COR-L47 (cell line): ENCODE results near the gene CPVL.

Source experiments
- DNase-seq: peaks from one replicate; lab custom pipeline; 2025; lab: John Stamatoyannopoulos, UW

Gene CPVL

GRCh38 chr7:28973591-28973990, 172.7 kb downstream of the CPVL start:
- no peak for DNase-seq

GRCh38 chr7:28964056-28964455, 182.3 kb downstream of the CPVL start:
- DNase-seq, result no peak

GRCh38 chr7:28961972-28962371, 184.4 kb downstream of the CPVL start:
- no peak for DNase-seq

- no peak for DNase-seq
Measured at GRCh38 chr7:28960071-28960840, 186.1 kb downstream of the CPVL start.

GRCh38 chr7:28958980-28959347, 187.4 kb downstream of the CPVL start:
- no peak for DNase-seq

- peak; percentile 40 for DNase-seq
Measured at GRCh38 chr7:28958235-28958979, 187.9 kb downstream of the CPVL start, which contains the start of gene TRIL. Gene TRIL, minus strand, starts transcription at chr7:28958330. Its CDS starts 284 bp downstream, at chr7:28958046.

- DNase-seq, result no peak
Measured at GRCh38 chr7:28957751-28958234, 188.5 kb downstream of the CPVL start.

- peak; percentile 77 for DNase-seq
Measured at GRCh38 chr7:28957064-28957750, 189.1 kb downstream of the CPVL start.

- DNase-seq, result peak; percentile 83
Measured at GRCh38 chr7:28956608-28957063, 189.7 kb downstream of the CPVL start.

GRCh38 chr7:28955718-28956607, 190.4 kb downstream of the CPVL start:
- peak; percentile 74 for DNase-seq

GRCh38 chr7:28955356-28955717, 191.0 kb downstream of the CPVL start:
- DNase-seq, result no peak

GRCh38 chr7:28954946-28955345, 191.4 kb downstream of the CPVL start:
- DNase-seq, result no peak

GRCh38 chr7:28954471-28954870, 191.9 kb downstream of the CPVL start:
- DNase-seq, result no peak

- no peak for DNase-seq
Measured at GRCh38 chr7:28953633-28954032, 192.7 kb downstream of the CPVL start.
